GM12874 (cell line): ENCODE measurements around the gene SEMA3A.

Experiments used
- TF ChIP-seq, protein P1 (sequence below): IDR thresholded peaks from 2 replicates; pipeline ENCODE4 v1.5.1; 2011; ENCODE audit warnings: low read depth, mild to moderate bottlenecking, control low read depth, low read length, moderate library complexity; ENCODE audit not compliant: insufficient read depth

The SEMA3A gene

GRCh38 chr7:83921941-83922607 lies 272.5 kb downstream of the SEMA3A start:
- TF ChIP-seq, protein P1, sequence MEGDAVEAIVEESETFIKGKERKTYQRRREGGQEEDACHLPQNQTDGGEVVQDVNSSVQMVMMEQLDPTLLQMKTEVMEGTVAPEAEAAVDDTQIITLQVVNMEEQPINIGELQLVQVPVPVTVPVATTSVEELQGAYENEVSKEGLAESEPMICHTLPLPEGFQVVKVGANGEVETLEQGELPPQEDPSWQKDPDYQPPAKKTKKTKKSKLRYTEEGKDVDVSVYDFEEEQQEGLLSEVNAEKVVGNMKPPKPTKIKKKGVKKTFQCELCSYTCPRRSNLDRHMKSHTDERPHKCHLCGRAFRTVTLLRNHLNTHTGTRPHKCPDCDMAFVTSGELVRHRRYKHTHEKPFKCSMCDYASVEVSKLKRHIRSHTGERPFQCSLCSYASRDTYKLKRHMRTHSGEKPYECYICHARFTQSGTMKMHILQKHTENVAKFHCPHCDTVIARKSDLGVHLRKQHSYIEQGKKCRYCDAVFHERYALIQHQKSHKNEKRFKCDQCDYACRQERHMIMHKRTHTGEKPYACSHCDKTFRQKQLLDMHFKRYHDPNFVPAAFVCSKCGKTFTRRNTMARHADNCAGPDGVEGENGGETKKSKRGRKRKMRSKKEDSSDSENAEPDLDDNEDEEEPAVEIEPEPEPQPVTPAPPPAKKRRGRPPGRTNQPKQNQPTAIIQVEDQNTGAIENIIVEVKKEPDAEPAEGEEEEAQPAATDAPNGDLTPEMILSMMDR, result no peak

- TF ChIP-seq, protein P1, result no peak
Measured at GRCh38 chr7:83921271-83921940, 273.2 kb downstream of the SEMA3A start.

DNA sequence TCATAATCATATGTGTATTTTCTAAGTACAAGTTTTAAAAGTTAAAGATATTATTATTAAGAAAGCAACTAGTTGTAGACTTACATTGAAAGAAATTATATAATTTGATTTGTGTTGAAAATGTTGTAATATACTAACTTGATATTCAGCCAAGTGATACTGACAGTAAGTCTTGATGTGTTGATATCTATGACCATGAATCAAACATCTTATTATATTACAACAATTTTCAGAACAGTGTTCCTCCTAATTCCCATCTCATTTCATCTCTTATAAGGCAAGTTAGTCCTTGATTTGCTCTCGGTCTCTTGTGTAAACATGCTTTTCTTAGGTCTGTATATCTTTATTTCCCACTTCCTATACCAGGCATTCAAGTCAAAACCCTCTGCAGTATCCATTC lies 276.4 kb downstream of the SEMA3A start:
- TF ChIP-seq, protein P1, result no peak

GRCh38 chr7:83913174-83913573 lies 281.4 kb downstream of the SEMA3A start:
- TF ChIP-seq, protein P1, result no peak

- TF ChIP-seq, protein P1, result no peak
Measured at GRCh38 chr7:83908526-83908925, 286.1 kb downstream of the SEMA3A start.
